Measurements from ENCODE around the gene DOCK8.

The DOCK8 gene

GRCh38 chr9:462121-462520 is 247.5 kb downstream of the DOCK8 start:
- DNase-seq (ENCODE audit: extremely low read depth, low read depth) = no peak
- H3K4me3 ChIP-seq (replicated peaks; ENCODE audit: low read depth, low read length) = no peak overlapping the region
- TF ChIP-seq CTCF (IDR thresholded peaks at IDR 0.05; ENCODE audit: low read depth, low read length, missing control alignments) = no peak

GRCh38 chr9:462606-463005 is 247.9 kb downstream of the DOCK8 start:
- no peak overlapping the region for H3K4me3 ChIP-seq (replicated peaks; ENCODE audit: low read depth, low read length)
- no peak for TF ChIP-seq CTCF (IDR thresholded peaks at IDR 0.05; ENCODE audit: low read depth, low read length, missing control alignments)
- DNase-seq (ENCODE audit: extremely low read depth, low read depth) = no peak

- no peak for TF ChIP-seq CTCF (IDR thresholded peaks at IDR 0.05; ENCODE audit: low read depth, low read length, missing control alignments)
- DNase-seq (ENCODE audit: extremely low read depth, low read depth) = no peak
- H3K4me3 ChIP-seq (replicated peaks; ENCODE audit: low read depth, low read length) = no peak overlapping the region
These were observed 248.9 kb downstream of the DOCK8 start for GRCh38 chr9:463455-464171.

DNA sequence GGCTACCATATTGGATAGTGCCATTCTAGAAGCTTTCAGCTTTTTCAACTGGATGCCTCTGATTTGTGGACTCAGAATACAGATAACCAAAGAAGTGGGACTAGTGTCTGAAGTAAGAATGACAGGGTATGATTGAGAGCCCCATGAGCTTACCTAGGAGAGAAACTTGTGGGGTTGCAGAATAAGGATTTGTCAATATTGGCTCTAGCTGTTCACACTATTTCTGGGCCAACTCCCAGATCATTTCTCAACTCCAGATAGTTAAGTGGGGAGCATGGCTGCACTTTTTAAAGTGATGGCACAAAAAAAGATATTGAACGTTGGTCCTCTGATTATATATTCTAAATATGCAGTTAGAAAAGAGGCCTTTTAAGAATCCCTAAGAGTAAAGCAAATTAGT is 252.1 kb downstream of the DOCK8 start:
- no peak overlapping the region for H3K4me3 ChIP-seq (replicated peaks; ENCODE audit: low read depth, low read length)
- TF ChIP-seq CTCF (IDR thresholded peaks at IDR 0.05; ENCODE audit: low read depth, low read length, missing control alignments) = no peak
- DNase-seq (ENCODE audit: extremely low read depth, low read depth) = no peak

- TF ChIP-seq CTCF (IDR thresholded peaks at IDR 0.05; ENCODE audit: low read depth, low read length, missing control alignments) = no peak
- H3K4me3 ChIP-seq (replicated peaks; ENCODE audit: low read depth, low read length) = no peak overlapping the region
- DNase-seq (ENCODE audit: extremely low read depth, low read depth) = no peak
These were observed 254.2 kb downstream of the DOCK8 start for GRCh38 chr9:468766-469426.

DNA sequence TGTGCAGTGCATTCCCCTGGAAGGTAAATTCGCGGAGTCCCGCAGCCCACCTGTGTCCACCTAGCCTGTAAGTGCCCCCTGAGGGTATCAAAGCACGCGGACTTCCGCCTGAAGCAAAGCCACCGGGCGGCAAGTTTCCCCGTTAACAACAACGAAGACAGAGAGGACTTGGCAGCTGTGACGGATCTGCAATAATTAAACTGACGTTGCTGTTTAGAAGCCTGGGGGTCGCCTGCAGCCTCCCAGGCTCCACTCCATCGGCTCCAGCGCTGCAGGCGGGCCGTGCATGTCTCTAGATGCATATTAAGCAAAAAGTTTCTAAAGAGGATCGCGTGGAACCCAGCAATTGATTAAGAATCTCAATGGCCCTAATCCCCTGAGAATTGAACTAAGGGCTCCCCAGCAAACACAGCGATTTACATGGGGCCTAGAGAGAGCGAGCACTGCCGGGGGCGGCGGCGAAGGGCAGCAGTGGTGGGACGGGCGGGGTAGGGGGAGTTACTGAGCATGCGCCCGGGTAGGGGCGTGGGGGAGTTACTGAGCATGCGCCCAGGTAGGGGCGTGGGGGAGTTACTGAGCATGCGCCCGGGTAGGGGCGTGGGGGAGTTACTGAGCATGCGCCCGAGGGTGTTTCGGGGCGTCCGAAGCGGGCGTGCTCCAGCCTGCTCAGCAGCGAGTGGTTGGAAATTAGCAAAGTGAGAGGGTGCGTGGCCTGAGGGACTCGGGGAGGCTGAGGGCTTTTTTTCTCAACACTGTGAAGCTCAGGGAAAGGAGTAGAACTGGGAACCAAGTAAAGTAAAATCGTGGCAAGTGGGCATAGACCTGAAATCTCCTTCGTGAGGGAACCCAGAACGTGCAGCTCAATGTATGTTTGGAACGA is 255.2 kb downstream of the DOCK8 start:
- DNase-seq (ENCODE audit: extremely low read depth, low read depth) = peak; percentile 36
- no peak for TF ChIP-seq CTCF (IDR thresholded peaks at IDR 0.05; ENCODE audit: low read depth, low read length, missing control alignments)
- peak overlapping the region; percentile 54 for H3K4me3 ChIP-seq (replicated peaks; ENCODE audit: low read depth, low read length)
